GM18873 (cell line): Measurements from ENCODE around the gene MSRB1.

Source experiments
- ATAC-seq: cut with Tn5 transposase; IDR thresholded peaks from one replicate; pipeline ENCODE4 v1.9.1; 2021; ENCODE audit warnings: mild to moderate bottlenecking, moderate library complexity, moderate number of reproducible peaks; ENCODE audit not compliant: unreplicated experiment, low FRiP score

MSRB1 gene

DNA sequence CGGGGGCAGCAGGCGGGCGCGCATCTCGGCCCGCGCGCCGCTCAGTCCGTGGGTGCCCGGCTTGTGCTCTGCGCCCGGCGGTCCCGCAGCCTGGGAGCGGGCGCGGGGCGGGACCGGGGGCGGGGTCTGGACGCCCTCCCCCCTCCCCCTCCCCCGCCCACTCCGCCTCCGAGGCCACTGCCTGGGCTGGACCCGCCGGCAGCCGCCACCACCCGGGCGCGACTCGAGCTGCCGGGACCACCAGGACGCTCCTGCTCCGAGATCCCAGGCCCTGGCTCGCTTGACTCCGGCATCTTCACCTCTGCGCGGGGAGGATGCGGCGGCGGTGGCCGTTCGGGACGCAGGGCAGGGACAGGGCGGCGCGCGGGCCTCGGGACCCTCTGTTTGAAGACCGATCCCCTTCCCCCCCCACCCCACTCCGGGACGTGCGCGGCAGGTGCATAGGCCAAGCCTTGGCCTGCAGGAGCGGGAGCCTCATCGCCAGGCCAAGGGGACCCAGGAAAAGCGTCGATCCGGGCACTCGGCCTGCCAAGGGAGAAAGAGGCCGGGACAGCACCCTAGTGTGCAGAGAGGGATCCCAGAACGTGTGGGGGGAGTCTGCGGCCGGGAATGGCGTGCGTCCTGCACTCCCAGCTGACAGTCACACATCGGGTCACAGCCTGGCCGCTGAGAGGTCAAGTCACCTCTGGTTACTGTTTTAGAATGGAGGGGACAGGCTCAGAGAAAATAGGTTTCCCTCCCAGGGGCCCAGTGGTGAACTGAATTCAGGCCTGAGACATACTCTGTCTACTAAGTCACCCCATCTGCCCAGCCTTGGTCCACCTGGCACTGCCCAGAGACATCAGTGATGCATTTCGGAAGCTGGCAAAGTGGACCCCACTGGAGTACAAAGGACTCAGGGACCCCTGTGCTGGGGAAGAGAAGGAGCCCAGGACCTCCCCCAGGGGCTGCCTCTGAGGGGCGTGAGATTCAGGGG lies 24.4 kb downstream of the MSRB1 start, which contains the start of gene HS3ST6:
Gene HS3ST6 (minus strand): TSS at position 65 of the 976 bp plus-strand sequence. CDS start 92 bp downstream, outside the sequence.
- no peak for ATAC-seq

DNA sequence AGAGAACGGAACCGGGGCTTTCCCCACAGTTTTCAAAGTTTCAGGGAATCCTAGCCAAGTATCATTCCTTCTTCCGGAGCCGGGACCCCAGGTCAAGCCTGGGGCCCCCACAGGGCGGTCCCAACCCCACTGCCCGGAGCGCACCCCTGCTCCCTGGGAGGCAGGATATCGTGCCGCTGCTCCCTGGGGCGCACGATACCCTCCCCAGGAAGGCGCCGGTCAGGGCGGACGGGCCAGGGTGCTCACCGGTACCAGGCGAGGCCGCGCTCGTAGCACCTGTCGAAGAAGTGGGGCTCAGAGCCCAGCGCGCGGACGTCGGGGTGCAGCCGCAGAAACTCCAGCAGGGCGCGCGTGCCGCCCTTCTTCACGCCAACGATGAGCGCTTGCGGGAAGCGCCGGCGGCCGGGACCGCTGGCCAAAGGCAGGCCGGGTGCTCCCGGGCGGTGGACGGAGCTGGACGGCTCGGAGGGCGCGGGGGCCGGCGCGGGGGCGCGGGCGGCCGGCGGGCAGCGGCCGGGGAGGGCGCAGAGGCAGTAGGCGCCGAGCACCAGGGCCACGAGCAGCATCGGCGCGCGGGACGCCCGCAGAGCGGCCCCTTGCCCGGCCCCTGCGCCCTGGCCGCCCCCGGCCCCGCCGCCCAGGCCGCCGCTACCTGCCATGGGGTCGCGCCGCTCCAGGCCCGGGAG lies 25.2 kb downstream of the MSRB1 start:
- no peak for ATAC-seq

DNA sequence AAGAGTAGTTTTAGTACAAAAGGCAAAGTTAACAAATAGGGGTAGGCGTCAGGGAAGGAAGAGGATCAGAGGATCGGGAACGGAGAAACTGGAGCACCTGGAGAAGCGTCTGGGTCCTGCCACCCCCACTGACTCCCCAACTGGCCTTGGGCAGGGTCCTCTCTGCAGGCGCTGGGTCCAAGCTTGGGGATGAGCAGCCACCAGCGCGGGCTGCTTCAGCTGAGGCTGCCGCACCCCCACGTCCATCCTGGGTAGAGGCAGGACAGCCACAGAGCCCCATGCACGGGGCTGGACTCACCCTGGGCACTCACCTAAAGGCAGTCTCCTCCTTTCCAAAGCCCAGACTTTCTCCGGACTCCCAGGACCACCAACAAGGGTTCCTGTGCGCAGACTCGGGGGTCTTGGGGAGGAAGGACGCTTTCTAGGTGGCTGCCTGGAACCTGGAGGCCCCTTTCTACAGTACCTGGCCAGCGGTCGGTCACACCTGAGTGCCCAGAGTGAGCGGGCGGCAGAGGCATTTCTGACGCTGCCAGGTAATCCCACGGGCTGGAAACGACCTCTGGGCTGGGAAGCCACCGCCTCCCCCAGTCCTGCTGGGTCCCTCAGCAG lies 25.8 kb downstream of the MSRB1 start:
- ATAC-seq: no peak

DNA sequence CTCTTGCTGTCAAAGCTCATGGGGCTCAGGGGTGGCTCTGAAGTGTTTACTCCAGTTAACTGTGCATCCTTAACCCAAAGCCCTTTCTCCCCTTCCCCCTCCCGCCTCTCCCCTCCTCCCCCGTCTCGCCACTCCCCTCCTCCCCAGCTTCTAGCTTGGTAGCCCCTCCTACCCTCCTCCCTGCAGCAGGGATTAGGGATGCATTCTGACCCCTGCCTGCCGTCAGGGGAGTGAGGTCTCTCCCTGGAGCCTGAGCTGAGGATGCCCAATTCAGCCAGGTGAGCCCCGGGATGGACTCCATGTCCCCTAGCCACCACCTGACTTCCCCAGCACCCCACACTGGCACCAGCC lies 26.4 kb downstream of the MSRB1 start:
- no peak for ATAC-seq

DNA sequence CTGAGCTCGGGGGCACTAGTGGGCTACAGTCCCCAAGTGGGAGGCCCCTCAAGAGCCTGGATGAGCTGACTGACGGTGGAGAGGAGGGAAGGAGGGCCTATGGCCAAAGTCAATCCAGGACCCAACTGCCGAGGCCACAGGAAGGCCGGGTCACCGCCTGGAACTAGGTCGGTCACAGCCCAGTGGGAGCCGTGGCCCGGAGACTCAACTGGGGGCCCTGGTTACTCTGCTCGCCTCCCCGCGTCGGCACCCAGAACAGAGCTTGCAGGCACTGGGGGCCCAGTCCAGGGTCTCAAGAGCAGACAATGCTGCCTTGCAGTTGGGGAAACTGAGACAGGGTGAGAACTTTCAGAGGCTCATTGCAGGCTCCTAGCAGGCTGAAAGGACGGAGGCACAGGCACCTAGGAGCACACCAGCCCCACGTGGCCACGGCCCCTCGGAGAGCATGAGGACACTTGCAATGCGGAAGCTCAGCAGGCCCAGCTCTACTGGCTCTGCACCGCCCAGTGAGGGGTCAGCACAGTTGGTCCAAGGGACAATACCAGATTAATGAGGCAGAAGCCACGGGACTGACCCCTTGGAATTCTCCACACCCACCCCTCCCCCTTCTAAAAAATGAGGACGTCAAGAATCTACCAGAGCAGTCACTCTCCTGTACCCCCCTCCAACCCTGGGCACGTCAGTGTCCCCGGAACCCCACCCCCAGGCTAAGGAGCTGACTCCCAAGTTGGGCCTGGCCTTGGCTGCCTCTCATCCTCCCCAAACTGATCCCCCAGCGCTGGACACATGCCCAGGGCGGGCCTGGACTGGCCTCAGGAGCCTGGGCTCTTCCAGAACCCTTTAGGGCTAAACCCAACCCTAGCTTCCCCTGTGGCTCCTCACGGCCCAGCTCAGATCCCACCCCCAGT lies 27.0 kb downstream of the MSRB1 start:
- ATAC-seq: no peak

DNA sequence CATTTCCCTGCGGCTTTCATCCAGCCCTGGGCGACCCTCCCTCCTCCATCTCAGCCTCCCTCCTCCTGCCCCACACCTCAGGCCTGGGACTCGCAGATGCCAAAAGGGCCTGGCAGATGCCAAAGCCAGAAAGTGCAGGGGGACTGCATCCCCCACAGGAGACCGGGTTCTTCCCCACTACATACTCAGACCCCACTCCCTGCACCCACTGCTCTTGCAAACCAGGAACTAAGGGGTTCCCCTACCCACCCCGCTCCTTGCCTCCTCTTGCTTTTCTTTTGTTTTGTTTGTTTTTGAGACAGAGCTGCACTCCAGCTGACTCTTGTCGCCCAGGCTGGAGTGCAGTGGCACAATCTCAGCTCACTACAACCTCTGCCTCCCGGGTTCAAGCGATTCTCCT lies 28.0 kb downstream of the MSRB1 start:
- no peak for ATAC-seq

DNA sequence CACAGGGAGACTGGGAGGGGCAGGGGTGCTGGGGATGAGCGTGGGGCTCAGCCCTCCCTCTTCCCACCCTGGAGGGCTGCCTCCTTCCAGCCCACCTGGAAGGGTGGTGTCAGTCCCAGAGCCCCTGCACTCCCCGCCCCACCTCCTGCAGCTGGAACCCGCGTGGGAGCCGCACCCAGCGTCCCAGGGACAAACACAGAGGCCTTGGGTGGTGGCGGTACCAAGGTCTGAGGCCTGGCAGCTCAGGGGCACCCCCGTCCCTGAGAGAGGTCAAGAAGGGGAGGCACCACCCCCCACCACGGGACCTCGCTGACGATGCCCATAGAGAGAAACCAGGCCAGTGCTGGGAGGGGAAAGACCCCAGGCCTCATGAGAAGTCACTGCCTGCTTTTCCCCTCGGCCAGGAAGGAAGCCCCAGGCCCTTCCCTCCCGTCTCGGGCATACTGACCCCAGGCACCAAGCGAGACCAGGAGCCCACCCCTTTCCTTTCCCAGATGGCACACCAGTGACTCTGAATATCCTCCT lies 28.9 kb downstream of the MSRB1 start:
- ATAC-seq: no peak

DNA sequence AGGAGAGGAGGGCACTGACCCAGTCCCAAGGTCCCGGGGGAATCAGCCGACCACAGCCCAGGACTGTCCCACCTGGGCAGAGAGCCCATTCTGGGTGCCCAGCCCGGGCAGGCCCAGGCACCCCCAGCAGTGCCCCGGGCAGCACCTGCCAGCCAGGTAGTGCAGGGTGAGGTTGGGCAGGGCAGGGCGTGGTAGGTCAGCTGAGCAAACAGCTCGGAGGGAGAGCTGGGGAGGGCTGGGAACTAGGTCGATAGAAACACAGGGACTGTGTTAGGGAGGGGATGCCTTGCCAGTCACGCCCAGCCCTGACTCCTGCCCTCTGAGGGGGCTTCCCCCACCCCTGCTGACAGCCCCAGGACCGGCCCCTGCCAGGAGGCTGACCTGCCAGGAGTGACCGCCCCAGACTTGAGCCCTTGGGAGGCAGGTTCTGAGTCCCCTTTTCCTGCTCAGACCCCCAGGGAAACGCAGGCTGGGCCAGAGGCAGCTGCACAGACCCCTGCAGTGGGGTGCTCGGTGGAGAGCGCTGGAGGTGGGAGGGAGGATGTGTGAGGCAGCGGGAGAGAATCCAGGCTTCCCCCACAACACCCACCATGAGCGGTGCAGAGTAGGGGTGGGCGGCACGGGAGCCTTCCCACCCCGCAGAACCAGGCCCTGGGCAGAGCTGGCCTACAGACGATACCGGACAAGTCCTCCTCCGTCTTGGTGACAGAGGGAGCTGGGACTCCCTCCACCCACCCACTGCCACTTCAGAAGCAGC lies 29.5 kb downstream of the MSRB1 start:
- ATAC-seq: no peak

DNA sequence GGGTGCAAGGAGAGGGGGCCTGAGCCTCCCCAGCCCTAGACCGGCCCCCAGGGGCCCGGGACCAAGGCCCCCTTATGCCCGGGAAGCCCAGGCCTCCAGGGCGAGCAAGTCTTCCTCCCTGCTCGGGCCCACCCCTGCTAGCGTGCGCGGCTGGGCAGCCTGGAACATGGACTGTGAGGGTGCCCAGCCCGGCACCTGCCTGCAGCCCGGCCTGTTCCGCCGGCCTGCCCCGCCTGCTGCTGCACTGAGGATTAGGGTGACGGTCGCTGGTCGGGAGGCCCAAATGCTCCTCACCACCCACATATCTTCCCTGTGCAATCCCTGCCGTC lies 30.8 kb downstream of the MSRB1 start:
- no peak for ATAC-seq

DNA sequence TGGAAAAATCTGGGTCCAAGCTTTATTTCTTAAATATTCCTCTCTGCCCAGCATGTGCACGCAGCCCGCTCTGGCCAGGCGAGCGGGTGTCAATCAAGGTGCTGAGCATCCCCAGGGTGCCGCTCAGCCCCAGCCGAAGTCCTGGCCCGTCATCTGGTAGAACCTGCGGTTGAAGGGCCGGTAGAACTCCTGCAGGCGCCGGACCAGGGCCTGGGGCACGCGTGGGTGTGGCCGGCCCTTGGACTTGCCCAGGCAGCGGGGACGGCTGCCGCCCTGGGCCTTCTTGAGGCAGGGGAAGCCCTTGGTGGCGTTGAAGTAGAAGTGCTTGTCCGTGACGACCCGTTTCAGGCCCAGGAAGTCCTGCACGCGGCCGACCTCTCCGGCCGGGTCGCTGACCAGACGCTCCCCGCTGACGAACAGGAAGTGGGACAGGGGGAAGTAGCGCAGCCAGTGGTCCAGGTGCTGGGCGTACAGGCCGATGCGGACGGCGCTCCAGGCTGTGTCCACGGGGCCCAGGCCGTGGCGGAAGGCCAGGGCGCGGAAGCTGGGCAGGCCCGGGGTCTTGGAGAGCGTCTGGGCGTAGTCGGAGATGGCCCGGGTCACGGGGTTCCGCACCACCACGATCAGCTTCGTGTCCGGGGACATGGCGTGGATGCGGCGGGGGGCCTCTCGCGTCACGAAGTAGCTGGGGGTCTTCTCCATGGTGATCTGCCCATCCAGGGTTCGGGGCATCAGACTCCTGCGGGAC lies 31.4 kb downstream of the MSRB1 start:
- ATAC-seq: no peak

DNA sequence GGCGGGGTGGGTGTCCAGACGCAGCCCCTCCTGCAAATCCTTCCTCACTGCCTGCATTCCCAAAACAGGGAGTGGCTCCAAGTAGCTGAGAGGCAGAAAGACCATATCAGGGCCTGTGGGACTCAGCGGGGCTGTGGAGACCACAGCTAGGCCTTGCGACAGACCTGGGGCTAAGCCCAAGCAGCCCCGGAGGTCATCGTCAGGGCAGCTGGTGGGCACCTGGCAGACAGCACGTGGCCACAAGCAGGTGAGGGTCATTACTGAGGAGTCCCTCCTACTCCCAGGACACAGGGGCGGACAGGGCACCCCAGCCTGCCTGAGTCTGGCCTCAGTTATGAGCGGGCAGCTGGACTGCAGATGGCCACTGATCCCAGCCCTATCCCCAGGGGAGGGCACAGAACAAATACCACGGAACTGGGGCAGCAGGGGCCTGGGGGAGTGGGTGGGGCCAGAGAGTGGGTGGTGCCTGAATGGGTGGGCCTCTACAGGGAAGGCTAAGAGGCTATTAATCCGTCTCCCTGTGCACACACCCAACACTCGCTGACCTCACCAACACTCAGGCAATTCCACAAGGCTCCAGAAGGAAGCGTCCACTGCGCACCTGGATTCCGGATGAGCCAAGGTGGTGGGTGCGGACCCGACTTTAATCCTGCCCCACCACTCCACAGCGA lies 33.3 kb downstream of the MSRB1 start:
- no peak for ATAC-seq

DNA sequence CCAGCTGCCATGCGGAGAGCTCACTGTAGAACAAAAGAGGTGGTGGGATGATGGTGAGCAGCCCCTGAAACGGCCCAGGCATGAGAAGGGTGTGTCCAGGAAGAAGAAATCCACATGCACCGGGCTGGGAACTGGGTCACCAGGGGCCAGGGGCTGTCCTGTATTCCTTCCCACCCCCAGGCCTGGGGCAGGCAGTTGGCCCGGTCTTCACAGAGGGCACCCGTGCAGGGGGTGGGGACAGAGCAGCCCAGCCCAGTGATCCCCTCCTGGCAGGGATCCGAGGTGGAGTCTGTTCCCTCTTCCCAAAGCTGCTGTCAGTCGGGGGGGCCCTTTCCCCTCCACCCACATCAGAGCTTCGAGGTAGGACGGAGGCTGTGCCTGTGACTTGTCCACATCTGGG lies 34.0 kb downstream of the MSRB1 start:
- ATAC-seq: no peak

DNA sequence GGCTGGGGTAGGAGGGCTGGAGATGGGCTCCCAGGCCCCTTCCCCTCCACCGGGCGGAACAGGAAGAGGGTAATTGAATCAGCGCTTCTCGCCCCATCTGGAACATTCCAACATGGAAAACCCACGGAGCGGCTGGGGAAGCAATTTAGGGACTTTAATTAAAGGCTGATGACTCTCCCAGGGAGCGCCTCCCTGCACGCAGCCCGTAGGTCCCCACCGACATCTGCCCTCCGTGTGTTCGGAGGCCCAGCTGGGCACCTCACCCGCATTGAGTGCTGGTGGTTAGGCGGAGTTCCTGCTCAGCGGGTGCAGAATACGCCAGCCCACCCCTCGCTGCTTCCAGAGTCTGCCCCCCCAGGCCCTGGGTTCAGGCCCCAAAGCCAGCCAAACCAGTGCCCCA lies 34.8 kb downstream of the MSRB1 start:
- no peak for ATAC-seq

DNA sequence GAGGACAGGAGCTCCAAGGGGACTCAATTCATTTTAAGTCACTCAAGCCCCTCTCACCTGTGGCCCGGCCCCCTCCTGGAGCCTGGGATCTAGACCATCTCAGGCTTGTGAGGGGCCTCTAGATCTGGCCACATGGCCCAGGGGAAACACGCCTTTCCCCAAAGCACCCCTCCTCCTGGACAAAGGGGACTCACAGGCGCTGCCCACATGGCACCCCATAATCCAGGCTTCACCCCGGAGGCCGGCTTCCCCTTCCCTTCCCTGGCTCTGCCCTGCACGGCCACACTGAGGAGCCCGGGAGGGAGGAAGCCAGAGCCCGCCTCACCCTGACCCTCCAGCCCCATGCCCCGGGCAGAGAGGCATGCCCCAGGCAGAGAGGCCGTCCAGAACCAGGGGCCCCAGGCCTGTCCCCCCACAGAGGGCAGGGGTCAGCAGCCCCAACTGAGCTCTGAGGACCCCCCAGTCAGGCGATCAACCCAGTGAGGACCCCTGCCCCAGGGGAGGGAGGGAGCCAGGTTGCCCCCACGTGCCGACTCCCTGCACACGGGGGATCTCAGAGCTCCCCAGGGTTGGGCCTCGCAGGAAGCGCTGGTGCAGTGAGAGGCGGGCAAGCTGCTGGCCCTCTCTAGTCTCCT lies 35.7 kb downstream of the MSRB1 start:
- no peak for ATAC-seq

DNA sequence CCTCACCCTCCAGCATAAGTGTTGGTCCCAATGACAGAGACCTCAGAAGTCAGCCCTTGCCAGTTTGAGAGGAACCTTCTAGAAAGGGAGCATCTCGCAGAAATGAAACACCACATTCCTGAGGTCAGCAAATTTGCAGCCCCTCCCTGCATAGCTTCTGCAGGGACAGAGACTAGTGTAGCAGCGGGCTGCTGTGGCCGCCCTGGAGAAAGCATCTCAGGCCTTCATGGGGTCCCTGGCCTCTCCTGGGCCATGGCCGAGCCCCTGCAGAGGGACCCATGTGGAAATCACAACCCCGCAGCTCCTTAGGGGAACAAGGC lies 36.2 kb downstream of the MSRB1 start:
- no peak for ATAC-seq

DNA sequence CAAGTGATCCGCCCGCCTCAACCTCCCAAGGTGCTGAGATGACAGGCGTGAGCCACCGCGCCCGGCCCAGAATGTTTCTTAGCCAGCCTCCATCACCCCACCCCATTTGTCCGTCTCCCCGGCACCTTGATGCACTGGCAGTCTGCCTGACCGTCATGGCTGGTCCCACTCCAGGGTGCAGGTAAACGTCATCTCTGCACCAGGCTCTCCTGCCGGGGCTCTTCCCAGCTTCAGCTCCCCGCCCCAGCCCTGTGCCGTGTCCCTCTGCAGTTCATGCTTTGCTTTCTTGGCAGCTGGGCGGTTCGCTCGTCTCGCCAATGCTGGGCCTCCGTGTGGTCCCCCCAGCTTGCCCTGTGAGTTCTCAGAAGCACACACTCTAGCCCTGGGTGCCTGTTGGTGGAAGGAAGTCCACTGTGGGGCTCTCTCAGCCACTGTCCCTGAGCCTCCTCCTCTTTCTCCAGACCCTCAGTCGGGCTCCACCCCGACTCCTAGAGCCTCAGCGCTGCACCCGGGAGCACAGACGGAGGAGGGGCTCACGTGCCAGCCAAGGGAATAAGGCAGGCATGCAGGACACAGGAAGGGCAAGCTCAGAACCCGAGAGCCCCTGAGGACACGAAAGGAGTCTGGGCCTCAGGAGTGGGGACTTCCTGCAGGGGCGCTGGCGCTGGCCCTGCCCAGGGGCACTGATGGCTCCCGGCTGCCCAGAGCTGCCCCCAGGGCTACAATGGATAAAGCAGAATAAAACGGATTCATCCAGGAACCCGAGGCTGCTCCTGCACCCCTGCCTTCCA lies 36.7 kb downstream of the MSRB1 start:
- ATAC-seq: no peak
